ENCODE results near the gene SLC22A17. TPM values are rescaled to one million over a fixed set of nuclear protein-coding genes. Genes with fewer than 3 reads are reported as not detected.

SLC22A17 gene
- polyA plus RNA-seq, 1 donor from 2014 or later, result 182 TPM

DNA sequence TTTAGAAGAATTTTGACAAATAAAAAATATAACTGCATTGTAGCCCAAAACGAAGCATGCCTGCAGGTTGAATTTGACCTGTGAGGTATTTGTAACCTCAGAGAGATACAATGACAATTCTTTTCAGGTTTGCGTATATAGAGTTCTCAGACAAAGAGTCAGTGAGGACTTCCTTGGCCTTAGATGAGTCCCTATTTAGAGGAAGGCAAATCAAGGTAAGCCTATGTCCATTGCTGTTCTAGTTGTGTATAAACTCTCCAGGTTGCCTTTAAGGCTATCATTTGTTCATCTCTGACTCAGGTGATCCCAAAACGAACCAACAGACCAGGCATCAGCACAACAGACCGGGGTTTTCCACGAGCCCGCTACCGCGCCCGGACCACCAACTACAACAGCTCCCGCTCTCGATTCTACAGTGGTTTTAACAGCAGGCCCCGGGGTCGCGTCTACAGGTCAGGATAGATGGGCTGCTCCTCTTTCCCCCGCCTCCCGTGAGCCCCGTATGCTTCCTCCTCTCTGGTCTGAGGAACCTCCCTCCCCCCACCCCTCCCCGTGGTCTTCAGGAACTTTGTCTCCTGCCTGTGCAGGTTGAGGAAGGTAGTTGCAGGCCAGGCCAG, 28.7 kb downstream of the SLC22A17 start:
- H3K27ac ChIP-seq (ENCODE audit: low read length), result no peak overlapping the region
- no peaks in the 10 kb centered on the region for H3K9me2 ChIP-seq (ENCODE audit: insufficient read depth, low read length)
- H4K20me1 ChIP-seq (ENCODE audit: insufficient read depth), result no peaks in the 10 kb centered on the region
- no peak overlapping the region for H2AFZ ChIP-seq (ENCODE audit: low read depth, low read length)
- H3K4me2 ChIP-seq (ENCODE audit: low read length), result peak overlapping the region; percentile 85
- no peaks in the 10 kb centered on the region for H3K9me3 ChIP-seq (ENCODE audit: low read length)
- H3K27me3 ChIP-seq (ENCODE audit: insufficient read depth, low read depth, low read length), result no peaks in the 10 kb centered on the region
- peak overlapping the region; percentile 76 for H3K4me3 ChIP-seq (ENCODE audit: low read length)
- peaks cover 23% of the 10 kb centered on the region for H3K79me2 ChIP-seq (replicated peaks; ENCODE audit: insufficient read depth, low read length)
- no peaks in the 10 kb centered on the region for H3K36me3 ChIP-seq (ENCODE audit: insufficient read depth, low read length)
- peaks cover 10% of the 10 kb centered on the region for H3F3A ChIP-seq (ENCODE audit: insufficient read depth, low read length, poor library complexity, severe bottlenecking)
- peak overlapping the region; percentile 99 for H3K9ac ChIP-seq (ENCODE audit: low read length)
- TF ChIP-seq TAF1 (IDR thresholded peaks at IDR 0.05; ENCODE audit: low read depth) (no peak), EZH2 (IDR thresholded peaks at IDR 0.05; ENCODE audit: borderline replicate concordance, insufficient read depth, low read length, poor library complexity, severe bottlenecking) (no peak), RAD21 (conservative IDR thresholded peaks at IDR 0.05) (no peak), CTCF (IDR thresholded peaks at IDR 0.05; ENCODE audit: poor library complexity, severe bottlenecking) (no peak), SMC3 (conservative IDR thresholded peaks at IDR 0.05; ENCODE audit: poor library complexity) (no peak), MXI1 (conservative IDR thresholded peaks at IDR 0.05; ENCODE audit: poor library complexity, severe bottlenecking) (no peak), EP300 (conservative IDR thresholded peaks at IDR 0.05; ENCODE audit: poor library complexity, severe bottlenecking) (no peak), POLR2AphosphoS5 (IDR thresholded peaks at IDR 0.05) (no peak)
- TF ChIP-seq, protein P1, sequence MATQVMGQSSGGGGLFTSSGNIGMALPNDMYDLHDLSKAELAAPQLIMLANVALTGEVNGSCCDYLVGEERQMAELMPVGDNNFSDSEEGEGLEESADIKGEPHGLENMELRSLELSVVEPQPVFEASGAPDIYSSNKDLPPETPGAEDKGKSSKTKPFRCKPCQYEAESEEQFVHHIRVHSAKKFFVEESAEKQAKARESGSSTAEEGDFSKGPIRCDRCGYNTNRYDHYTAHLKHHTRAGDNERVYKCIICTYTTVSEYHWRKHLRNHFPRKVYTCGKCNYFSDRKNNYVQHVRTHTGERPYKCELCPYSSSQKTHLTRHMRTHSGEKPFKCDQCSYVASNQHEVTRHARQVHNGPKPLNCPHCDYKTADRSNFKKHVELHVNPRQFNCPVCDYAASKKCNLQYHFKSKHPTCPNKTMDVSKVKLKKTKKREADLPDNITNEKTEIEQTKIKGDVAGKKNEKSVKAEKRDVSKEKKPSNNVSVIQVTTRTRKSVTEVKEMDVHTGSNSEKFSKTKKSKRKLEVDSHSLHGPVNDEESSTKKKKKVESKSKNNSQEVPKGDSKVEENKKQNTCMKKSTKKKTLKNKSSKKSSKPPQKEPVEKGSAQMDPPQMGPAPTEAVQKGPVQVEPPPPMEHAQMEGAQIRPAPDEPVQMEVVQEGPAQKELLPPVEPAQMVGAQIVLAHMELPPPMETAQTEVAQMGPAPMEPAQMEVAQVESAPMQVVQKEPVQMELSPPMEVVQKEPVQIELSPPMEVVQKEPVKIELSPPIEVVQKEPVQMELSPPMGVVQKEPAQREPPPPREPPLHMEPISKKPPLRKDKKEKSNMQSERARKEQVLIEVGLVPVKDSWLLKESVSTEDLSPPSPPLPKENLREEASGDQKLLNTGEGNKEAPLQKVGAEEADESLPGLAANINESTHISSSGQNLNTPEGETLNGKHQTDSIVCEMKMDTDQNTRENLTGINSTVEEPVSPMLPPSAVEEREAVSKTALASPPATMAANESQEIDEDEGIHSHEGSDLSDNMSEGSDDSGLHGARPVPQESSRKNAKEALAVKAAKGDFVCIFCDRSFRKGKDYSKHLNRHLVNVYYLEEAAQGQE (IDR thresholded peaks at IDR 0.05; ENCODE audit: borderline replicate concordance), result no peak

GRCh38 chr14:23322568-23323517, 29.8 kb downstream of the SLC22A17 start:
- Histone ChIP-seq H3K9me2 (ENCODE audit: insufficient read depth, low read length) (no peaks in the 10 kb centered on the region), H3F3A (ENCODE audit: insufficient read depth, low read length, poor library complexity, severe bottlenecking) (peaks cover 10% of the 10 kb centered on the region), H4K20me1 (ENCODE audit: insufficient read depth) (no peaks in the 10 kb centered on the region), H3K9ac (ENCODE audit: low read length) (peak overlapping the region; percentile 99), H3K4me3 (ENCODE audit: low read length) (peak overlapping the region; percentile 76), H3K36me3 (ENCODE audit: insufficient read depth, low read length) (no peaks in the 10 kb centered on the region), H3K79me2 (replicated peaks; ENCODE audit: insufficient read depth, low read length) (peaks cover 23% of the 10 kb centered on the region), H3K27ac (ENCODE audit: low read length) (peak overlapping the region; percentile 98), H3K27me3 (ENCODE audit: insufficient read depth, low read depth, low read length) (no peaks in the 10 kb centered on the region), H3K9me3 (ENCODE audit: low read length) (no peaks in the 10 kb centered on the region), H2AFZ (ENCODE audit: low read depth, low read length) (peak overlapping the region; percentile 40), H3K4me2 (ENCODE audit: low read length) (peak overlapping the region; percentile 85)
- TF ChIP-seq EZH2 (IDR thresholded peaks at IDR 0.05; ENCODE audit: borderline replicate concordance, insufficient read depth, low read length, poor library complexity, severe bottlenecking) (no peak), MXI1 (conservative IDR thresholded peaks at IDR 0.05; ENCODE audit: poor library complexity, severe bottlenecking) (no peak)
